Right lung (tissue), 5 donors: ENCODE results near the gene UNC13C. TPM values are rescaled to one million over a fixed set of nuclear protein-coding genes. Genes with fewer than 3 reads are reported as not detected.

Experiments
- DNase-seq, 2 donors: peaks; one replicate each; pipeline ENCODE4 v3.0.0-alpha.2; 2013
- polyA plus RNA-seq, 5 donors: library from polyadenylated mRNA; unstranded; fragments of 120-200 nt; gene quantifications; one replicate each; pipeline versions ENCODE4 v1.2.1 to v1.2.3, GENCODE V29; 2013; ENCODE audit warnings: inconsistent platforms in 1 of 5, low replicate concordance in 1 of 5; ENCODE audit not compliant: insufficient read length in 5 of 5, insufficient read depth in 1 of 5

Gene UNC13C
- polyA plus RNA-seq, 5 donors: 10.0 to 19.8 (median 15.3) TPM

DNA sequence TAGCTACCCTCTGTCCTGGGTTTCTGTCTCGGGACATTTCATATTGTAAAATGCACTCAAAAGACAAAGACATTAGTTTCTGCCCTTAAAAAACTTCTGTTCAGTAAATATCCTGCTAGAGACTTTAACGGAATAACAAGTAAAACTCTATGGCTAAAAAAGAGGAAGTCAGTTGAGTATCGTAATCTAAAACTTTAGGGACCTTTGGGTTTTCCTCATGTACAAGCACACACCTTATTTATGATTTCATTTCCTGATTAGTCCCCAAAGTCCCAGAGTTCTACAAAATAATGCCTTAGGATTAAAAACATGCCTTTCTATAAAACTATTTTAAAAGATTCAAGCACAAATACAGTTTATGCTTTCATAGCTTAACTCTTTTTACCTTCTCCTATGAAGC is 585.9 kb downstream of the UNC13C start:
- DNase-seq: no peak

GRCh38 chr15:54566654-54567053 is 588.4 kb downstream of the UNC13C start:
- DNase-seq: no peak

DNA sequence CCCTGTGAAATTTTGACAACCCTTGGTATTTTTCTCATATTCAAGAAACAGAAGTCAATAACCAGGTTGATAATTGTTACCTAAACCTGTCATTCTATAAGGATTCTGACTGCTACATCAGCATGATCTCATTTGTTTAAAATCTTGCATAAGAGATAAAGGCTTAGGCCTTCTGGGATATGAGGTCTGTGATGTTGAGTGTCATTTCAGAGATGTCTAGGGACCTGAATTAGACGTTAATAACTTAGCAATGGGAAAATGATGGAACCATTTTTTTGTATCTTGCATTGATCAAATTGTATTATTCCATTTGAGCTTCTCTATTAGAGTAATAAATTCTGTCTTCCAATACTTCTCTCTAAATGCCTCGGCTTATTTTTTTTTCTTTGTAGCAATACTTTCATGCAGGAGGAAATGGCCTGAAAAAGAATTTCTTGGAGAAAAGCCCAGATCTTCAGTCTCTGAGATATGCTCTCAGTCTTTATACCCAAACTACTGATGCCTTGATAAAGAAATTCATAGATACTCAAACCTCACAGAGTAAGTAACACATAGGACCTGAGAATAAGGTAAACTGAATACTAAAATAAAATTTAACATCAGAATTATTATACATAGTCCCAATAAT is 589.3 kb downstream of the UNC13C start:
- no peak for DNase-seq

DNA sequence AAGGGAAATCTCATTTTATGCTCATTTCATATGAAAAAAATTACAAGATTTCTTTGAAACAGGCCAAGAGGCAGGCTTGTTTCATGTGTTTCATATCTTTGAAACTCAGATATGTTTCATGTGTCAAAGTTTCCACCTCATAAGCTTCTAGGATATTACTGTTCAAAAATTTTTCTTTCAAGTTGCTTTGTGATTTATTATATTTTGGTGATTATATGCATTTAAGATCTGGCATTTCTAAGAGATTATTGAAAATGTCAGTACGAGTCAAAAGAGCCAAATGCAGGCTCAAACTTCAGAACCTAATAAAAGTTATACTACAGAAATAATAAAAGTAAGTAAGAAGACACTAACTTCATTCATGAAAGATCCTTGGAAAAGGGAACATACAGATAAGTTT is 590.1 kb downstream of the UNC13C start:
- no peak for DNase-seq

GRCh38 chr15:54571576-54571975 is 593.3 kb downstream of the UNC13C start:
- no peak for DNase-seq

GRCh38 chr15:54575586-54575985 is 597.3 kb downstream of the UNC13C start:
- no peak for DNase-seq

DNA sequence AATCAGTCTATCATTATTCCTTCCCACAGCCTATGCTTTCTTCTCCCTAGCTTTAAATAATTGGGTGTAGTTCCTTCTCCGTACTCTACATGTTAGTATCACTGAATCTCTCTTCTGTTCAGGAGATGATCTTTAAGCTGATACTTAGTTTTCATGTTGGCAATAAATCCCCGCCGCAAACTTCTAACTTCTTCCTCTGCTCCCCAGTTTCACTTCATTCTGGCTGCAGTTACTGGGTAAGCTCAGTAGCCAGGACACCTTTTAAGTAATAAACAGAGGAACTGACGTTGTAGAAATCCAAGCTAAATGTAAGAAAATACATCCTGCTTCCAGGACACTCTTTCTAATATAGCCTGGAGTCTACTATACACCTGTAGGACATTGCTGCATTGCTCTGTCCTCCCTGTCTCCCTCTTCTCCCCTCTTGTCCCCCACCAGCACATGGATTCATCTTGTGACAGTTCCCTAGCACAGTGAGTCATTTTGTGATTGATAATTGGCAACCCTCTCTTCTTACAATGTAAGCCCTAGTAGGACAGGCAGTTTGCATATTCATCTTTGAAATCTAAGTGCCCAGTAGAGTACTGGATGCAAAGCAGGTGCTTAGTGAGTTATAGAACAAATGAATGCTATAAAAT is 598.2 kb downstream of the UNC13C start:
- DNase-seq: no peak

DNA sequence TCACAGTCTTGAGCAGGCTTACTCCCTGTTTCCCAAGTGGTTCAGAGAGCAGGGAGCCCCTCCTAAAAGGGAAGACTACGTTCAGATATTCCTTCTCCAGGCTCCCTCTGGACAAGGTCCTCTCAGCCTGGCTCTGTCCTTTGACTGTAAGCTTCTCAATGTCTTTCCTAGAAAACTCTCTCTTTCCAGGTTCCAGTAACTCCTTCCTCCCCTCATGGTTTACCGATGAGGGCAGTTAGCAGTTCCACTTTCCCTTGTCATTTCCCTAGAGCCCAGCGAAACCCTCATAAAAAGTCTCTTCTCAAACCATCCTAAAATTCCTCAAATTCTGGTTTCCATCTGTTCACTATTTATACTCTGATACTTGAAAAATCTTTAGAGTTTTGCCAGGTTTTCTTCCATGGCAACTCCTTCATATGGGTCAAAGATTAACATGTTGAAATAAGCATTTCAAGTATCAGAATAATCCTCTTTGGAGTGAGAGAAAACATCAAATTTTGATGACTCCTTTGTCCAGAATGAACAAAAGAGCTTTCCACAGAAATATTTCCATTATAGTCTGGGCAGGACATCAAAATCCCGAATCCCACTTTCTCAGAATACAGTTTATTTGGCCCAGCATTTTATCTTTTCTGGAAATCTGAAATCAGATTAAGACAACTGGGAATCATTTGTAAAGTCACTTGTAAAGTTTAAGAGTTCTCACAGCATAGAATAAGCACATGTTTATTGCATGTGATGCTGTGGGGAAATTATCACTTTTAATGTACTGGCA is 599.4 kb downstream of the UNC13C start:
- peak in 1 of 2 donors; percentile 32 for DNase-seq

DNA sequence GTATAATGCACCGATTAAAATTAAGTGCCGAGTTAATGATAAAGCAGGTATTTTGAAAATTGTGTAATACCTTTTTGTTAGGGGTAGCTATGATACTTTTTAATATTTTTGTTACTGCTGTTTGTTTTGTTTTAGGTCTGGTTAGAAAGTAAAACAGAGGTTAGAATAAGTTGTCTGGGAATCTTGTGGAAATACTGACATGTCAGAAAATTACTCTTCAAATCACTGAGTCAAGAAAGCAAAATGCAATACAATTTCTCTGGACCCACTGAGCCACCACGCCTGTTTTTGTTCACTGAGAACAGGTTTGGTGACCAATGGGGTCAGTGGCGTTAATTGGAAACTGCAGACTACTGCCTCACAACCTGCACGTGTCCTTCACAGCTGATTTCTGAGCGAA is 601.6 kb downstream of the UNC13C start:
- no peak for DNase-seq

GRCh38 chr15:54580643-54581042 is 602.4 kb downstream of the UNC13C start:
- DNase-seq: no peak

GRCh38 chr15:54582863-54583643 is 604.8 kb downstream of the UNC13C start:
- no peak for DNase-seq

DNA sequence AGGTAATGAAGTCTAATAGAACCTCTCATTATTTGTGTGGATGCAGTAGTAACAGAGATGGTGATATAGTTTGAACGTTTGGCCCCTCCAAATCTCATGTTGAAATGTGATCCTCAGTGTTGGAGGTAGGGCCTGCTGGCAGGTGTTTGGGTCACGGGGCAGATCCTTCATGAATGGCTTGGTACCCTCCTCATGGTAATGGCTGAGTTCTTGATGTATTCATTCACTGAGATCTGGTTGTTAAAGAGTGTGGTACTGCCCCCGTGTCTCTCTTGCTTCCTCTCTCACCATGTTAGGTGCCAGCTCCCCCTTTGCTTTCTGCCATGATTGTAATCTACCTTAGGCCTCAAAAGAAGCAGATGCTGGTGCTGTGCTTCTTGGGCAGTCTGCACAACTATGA is 606.8 kb downstream of the UNC13C start:
- no peak for DNase-seq

DNA sequence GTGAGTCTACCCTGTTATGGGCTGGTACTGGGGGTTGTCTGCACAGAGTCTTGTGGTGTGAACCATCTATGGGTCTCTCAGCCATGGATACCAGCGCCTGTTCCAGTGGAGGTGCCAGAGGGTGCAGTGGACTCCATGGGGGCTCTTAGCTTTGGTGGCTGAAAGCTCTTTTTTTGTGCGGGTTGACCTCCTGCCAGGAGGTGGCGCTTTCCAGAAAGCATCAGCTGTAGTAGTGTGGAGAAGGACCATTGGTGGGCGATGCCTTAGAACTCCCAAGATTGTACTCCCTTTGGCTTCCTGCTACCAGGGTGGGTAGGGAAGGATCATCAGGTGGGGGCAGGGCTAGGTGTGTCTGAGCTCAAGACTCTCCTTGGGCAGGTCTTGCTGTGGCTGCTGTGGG is 615.9 kb downstream of the UNC13C start:
- DNase-seq: no peak

GRCh38 chr15:54599386-54599785 is 621.1 kb downstream of the UNC13C start:
- no peak for DNase-seq

- peak; percentile 74 to 81 for DNase-seq
These were observed 626.8 kb downstream of the UNC13C start for GRCh38 chr15:54605043-54605442.

GRCh38 chr15:54605556-54605955 is 627.3 kb downstream of the UNC13C start:
- peak in 1 of 2 donors; percentile 10 for DNase-seq

GRCh38 chr15:54608876-54609835 is 630.9 kb downstream of the UNC13C start:
- DNase-seq: peak; percentile 50 to 63

DNA sequence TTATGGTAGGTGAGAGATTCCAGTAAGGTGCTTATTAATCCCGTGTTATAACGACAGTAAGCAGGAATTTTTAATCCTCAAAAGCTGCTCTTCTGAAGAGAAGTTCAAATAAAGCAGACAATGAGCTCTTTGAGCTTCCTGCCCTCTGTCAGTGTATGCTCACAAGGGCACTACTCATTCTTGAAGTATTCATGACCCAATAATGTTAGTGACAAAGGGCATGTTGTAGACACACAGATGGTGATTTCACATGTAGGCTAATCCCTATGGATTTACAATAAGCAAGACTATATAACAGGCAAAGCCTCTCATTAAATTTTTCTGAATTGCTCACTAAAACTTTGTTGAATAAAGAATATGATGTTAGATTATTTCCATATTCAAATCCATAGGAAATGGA is 639.9 kb downstream of the UNC13C start:
- DNase-seq: no peak

- no peak for DNase-seq
These were observed 640.9 kb downstream of the UNC13C start for GRCh38 chr15:54619180-54619579.

- no peak for DNase-seq
These were observed 642.7 kb downstream of the UNC13C start for GRCh38 chr15:54620916-54621315.

DNA sequence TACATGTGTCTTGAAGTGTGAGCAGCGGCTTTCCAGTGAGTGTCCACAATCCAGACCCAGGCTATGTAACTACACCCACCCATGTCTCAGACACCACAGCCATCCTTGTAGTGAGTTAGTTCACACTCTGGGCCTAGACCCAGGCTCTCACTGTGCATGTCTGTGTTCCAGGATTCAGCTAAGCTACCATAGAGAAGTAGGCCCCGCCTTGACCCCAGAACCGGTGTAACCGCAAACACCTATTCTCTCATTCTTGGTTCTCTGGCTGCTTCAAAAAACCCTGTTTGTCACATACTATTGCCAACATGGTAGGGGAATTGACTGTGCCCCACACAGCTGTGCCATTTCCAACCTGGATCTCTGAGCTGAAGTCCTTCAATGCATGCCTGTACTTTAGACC is 657.9 kb downstream of the UNC13C start:
- no peak for DNase-seq
